GM21576 (cell line): ENCODE results near the gene ANKS6.

Source experiments
- ATAC-seq: cut with Tn5 transposase; IDR thresholded peaks from one replicate; pipeline ENCODE4 v1.9.1; 2021; ENCODE audit warnings: mild to moderate bottlenecking, moderate library complexity; ENCODE audit not compliant: unreplicated experiment

ANKS6 gene

GRCh38 chr9:98793031-98793430, 3.3 kb downstream of the ANKS6 start:
- no peak for ATAC-seq

GRCh38 chr9:98791608-98792490, 4.5 kb downstream of the ANKS6 start:
- no peak for ATAC-seq

GRCh38 chr9:98790842-98791607, 5.3 kb downstream of the ANKS6 start:
- peak; percentile 75 for ATAC-seq

- no peak for ATAC-seq
These were observed 6.1 kb downstream of the ANKS6 start for GRCh38 chr9:98790134-98790841.

GRCh38 chr9:98789483-98790133, 6.7 kb downstream of the ANKS6 start:
- no peak for ATAC-seq

- no peak for ATAC-seq
These were observed 8.5 kb downstream of the ANKS6 start for GRCh38 chr9:98787766-98788335.

- ATAC-seq = no peak
These were observed 9.4 kb downstream of the ANKS6 start for GRCh38 chr9:98786750-98787510.

DNA sequence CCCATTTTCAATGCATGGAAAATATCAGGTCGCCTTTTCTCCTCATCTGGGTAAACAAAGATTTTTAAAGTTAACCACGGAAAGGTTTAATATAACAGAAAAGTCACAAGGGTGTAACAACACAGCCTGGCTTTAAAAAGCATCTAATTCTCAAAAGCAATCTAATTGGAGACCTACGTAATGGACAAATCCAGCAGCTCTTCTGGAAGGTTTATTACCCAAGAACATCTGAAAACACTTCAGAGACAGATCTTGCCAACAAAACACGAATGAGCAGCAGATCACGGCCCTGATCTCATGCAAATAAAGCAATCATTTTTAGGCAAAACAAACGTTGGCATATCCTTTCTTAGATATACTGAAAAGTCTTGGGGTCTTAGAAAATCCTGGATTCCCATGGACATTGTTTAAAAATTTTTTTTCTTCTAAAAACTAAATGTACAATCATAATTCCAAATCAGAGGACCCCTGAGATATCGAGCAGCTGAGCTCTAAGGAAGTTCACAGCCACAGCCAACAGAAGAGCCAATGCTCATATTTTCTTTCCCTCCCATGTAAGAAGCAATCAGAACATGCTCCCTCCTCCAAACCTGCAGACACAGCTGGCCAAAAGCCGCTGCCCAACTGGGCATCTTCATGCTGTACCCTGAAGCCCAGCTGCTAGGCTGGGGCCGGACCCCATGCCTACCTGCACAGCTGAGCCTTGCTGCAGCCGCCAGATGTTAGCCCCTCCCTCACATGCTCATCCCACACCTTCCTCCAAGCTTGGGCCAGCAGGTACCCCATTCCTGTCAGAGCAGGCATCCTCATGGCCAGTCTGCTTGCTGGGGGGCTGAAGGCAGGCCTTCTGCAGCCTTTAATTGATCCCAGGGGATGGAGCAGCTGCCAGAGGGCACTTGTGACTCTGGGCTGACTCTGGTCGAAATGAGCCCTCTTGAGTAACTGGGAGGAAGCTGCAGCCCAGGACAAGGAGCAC, 11.2 kb downstream of the ANKS6 start:
- ATAC-seq = no peak

DNA sequence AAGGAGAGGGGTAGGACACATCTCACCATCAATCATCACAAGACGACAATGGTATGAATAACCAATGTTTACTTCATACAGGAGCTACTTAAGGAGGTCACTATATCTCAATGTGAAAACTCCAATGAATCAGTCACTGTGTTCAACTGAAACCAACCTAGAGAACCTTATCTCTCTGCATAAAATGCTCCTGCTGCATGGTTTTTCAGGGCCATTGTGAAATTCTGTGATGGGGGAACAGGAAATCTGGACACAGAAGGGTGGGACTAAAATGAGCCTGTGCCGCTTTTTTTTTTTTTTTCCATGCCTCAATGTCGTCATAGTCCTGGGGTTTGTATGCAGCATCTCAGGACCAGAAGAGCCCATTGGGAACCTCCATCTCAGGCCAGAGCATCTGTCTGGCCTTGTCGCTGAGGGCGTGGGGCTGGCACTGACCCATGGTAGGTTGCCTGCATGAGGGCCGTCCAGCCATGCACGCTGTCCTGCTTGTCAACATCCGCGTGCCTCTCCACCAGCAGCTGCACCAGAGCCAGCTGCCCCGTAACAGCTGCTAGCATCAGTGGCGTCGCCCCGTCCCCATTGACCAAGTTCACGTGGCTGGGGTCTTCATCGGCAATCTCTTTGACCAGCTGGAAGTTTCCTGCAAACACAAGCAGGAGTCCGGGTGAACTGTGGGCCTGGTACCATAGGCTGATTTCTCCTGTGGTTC, 12.7 kb downstream of the ANKS6 start:
- ATAC-seq = no peak

DNA sequence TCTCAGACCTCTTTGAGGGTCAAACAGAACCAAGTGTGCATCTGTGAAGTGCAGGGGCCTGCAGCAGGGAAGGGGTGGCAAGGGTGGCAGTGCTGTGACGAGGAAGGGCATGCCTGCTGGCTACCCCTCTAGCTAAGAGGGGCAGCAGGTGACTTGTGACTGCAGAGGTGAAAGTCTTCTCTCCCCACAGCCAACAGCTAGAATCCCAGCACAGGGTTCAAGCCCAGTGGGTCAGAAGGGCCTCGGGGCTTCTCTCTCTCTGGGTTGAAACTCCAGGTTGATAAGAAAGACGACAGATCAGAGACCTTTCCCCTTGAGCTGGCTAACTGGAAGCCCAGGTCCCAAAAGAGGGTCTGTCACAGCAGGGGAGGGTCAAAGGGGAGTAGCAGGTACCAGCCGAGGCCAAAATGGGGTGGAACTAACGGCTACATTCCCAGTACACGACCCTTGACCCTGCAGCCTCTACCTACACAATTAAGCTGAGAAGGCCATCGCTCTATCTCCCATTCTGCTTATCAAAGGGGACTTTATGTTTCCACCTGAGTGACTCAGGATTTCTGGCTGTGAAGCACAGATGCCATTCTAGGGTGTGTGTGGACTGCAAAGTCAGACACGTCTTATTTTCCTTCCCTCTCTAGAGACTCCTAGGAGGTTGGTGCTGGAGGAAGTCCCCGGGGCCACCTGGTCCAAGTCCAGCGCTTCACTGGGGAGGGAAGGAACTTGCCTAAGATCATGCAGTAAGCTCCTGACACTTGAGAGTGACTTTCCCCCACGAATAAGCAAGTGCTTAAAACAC, 14.6 kb downstream of the ANKS6 start:
- ATAC-seq = no peak

DNA sequence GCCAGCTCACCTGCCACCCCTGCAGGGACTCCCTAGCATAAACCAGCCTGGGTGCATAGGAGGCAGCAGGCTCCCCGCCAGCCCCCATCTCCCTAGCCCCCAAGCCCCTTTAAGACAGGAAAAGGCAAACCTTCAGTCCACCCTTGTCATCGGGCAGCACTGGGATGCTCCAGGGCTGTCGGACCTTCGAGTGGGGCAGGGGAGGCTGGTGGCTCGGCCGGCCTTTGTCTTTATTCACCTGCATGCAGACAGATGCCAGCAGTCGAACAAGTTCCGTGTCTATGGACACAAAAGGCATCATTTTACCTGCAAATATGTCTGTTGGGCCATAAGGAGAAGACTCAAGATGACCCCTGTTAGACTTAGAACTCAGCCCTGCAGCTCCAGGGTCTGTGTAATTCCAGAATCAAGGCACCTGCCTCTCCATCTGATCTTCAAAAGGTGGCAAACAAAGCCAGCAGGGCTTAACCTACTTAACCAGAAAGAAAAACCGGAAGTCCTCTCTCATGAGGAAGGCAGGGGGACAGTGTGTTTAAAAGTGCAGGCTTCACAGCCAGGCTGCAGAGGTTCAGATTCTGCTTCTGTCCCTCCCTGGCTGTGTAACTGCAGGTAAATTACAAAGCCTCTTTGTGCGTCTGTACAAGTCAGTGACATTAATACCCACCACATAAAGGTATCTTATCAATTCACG, 16.2 kb downstream of the ANKS6 start:
- ATAC-seq = no peak

- ATAC-seq = no peak
These were observed 17.4 kb downstream of the ANKS6 start for GRCh38 chr9:98778711-98779530.

- ATAC-seq = no peak
These were observed 18.1 kb downstream of the ANKS6 start for GRCh38 chr9:98778251-98778650.

DNA sequence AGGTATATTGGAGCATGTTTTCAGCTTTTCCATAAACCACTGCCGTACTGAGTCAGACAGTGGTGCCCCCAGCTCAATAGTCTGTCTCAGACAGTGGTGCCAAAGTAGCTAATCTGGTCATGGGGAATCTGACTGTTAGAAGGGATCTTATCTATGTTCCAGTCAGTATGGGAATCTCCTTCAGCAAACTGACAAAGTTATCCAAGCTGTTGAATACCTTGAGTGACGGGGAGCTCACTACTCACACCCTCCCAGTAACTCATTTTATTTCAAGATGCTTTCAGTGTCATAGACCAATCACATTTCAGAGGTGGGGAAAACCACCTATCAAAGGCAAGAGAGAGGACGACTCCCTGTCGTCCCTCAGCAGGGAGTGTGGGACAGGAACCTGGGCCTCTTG, 18.7 kb downstream of the ANKS6 start:
- ATAC-seq = no peak

DNA sequence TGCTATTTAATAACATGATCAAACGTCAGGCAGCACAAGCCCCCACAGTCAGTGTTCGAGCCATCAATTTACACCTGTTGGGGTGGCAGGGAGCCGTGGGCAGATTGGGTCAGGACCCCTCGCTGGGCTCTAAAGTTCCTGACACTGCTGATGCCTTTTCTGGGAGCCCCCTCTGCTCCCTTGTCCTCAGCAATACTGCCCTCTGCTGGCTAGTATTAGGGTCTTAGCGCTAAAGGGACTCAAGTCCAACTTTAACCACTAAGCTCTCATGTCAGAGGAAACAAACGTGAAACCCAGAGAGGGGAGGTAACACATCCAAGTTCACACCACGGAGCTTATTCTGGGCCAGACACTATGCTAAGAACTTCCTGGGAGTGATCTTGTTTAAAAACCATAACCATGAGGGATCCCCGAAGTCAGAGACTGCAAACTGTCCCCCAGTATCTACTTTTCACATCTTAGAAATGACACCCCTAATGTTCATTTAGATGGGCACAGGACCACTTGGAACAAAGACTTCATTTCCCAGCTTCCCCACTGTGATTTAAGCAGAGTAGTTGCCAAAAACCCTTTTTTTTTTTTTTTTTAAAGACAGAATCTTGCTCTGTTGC, 20.4 kb downstream of the ANKS6 start:
- no peak for ATAC-seq
